ENCODE data around the gene TIMM50.
"Not testable (repeated sequence)": the region's sequence is repeated elsewhere in the genome, so short reads cannot be mapped to it uniquely, and the experiment has no call there.

Gene TIMM50

DNA sequence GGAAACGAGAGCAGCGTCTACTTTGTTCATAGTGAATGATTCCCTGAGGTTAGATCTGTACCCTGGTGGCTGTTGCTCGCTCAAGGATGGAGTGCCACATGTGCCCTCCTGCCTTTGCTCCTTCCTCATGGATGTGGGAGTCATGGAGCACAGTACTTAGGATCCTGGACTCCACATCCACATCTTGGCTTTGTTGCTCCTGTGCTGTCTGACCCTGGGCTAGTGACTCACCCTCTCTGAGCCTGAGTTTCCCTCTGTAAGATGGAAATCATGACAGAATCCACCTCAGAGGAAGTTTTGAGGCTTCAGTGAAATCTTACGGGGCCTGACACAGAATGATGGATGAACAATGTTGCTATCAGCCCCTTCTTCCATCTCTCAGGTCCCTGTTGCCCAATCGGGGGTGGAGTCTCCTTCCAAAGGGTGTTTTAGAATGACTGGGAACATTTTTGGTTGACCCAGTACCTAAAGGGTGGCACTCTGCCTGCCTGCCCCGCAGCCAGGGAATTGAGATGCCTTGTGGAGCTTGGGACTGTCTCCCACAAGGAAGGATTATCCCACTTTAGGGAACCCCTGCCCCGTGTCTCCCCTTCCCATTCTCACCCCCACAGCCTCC is 9.8 kb upstream of the TIMM50 start:
- no peak for DNase-seq

GRCh38 chr19:39471756-39472536 is 8.7 kb upstream of the TIMM50 start:
- DNase-seq: no peak

DNA sequence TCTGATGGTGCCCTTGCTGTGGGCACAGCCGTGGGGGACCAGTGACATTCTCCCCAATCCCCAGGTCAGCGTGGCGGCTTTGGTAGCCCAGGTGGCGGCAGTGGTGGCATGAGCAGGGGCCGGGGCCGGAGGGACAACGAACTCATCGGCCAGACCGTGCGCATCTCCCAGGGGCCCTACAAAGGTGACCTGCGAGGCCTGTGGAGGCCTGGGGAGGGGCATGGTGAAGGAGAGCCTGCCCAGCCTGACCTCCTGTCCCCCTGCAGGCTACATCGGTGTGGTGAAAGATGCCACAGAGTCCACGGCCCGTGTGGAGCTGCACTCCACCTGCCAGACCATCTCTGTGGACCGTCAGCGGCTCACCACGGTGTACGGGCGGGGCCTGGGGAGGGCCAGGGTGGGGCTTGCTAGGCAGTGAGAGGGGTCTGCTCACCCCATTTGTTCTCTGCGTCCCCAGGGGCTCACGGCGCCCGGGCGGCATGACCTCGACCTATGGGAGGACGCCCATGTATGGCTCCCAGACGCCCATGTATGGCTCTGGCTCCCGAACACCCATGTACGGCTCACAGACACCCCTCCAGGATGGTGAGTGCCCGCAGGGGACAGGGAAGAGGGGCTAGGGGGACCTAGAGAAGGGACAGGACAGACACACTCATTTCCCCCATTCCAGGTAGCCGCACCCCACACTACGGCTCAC is 7.7 kb upstream of the TIMM50 start:
- no peak for DNase-seq

DNA sequence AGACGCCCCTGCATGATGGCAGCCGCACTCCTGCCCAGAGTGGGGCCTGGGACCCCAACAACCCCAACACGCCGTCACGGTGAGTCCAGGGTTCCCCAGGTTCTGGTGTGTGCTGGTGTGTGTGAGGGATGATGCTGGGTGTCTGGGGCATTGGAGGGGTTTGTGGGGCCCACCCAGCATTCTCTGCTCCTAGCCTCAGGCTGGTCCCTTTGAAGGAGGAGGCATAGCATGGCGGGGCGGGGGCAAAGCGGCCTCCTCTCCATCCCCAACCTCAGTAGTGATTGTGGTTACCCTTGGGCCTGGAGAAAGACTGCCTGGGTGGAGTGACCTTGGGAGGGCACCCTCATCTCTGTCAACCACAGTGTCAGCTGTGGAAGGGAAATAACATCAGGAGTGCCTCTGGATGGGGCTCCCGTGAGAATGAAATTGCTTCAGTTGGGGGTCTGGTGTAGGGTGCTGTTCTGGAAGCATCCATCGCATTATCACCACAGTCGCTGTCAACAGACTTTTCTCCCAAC is 7.1 kb upstream of the TIMM50 start:
- DNase-seq: no peak

DNA sequence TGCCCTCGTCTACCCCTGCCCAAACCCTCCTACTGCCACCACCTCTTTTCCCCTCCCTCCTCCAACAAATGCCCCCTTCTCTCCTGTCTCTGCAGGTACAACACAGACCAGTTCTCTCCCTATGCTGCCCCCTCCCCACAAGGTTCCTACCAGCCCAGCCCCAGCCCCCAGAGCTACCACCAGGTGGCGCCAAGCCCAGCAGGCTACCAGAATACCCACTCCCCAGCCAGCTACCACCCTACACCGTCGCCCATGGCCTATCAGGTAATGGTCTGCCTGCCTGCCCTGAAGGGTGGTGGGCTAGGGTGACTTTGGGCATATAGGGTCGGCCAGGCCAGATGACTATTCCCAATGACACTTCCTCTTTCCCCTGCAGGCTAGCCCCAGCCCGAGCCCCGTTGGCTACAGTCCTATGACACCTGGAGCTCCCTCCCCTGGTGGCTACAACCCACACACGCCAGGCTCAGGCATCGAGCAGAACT is 6.5 kb upstream of the TIMM50 start:
- DNase-seq: no peak

DNA sequence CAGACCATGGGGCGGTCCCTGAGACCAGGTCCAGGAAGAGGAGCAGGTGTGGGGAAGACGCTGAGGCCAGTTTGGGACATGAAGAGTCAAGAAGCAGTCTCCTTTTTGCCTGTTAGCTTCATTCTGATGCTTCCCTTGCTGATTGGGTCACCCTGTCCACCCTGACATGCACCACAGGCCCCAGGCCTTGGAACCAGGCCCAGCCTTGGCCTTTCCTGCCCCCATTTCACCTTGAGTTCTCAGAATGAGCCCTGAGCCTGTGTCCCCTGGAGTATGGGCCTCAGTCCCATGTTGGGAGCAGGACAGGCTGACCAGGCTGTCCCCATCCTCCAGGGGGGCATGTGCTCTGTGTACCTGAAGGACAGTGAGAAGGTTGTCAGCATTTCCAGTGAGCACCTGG is 4.9 kb upstream of the TIMM50 start:
- DNase-seq: no peak

DNA sequence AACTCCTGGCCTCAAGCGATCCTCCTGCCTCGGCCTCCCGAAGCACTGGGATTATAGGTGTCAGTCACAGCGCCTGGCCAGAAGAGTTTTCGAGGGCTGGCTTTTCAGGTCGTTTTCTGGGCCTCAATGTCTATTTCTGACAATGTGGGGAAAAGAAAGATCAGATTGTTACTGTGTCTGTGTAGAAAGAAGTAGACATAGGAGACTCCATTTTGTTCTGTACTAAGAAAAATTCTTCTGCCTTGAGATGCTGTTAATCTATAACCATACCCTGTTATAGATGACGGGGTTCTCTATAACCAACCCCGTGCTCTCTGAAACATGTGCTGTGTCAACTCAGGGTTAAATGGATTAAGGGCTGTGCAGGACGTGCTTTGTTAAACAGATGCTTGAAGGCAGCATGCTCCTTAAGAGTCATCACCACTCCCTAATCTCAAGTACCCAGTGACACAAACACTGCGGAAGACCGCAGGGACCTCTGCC is 1.3 kb upstream of the TIMM50 start:
- DNase-seq: not testable (repeated sequence)

GRCh38 chr19:39479916-39480315 is 722 bp upstream of the TIMM50 start:
- no peak for DNase-seq

- DNase-seq: no peak
These were observed 549 bp downstream of the TIMM50 start for GRCh38 chr19:39481229-39481545.

GRCh38 chr19:39481676-39482075 is 1.0 kb downstream of the TIMM50 start:
- no peak for DNase-seq

DNA sequence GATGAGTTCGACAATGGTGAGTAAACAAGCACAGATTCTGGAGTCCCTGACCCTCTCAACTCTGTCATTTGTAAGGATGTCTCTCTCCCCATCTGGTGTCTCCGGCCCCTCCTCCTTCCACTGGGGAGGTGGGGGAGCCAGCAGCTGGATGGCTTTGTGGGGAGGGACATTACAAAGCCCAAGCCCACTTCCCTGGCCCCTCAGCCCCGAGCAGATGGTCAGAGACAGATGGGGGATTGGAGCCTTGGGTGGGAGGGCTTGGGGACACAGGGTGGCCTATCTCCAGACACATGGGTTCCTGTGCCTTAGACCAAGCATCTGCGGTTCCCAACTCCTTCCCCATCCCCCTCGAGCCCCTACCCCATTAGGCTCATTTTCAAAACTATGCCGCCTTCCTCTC is 2.5 kb downstream of the TIMM50 start:
- no peak for DNase-seq

GRCh38 chr19:39489756-39490155 is 9.1 kb downstream of the TIMM50 start:
- DNase-seq: no peak

GRCh38 chr19:39492225-39492624 is 11.6 kb downstream of the TIMM50 start:
- no peak for DNase-seq

- no peak for DNase-seq
These were observed 12.2 kb downstream of the TIMM50 start for GRCh38 chr19:39492788-39493187.

- DNase-seq: no peak
These were observed 14.0 kb downstream of the TIMM50 start for GRCh38 chr19:39494661-39495060.

DNA sequence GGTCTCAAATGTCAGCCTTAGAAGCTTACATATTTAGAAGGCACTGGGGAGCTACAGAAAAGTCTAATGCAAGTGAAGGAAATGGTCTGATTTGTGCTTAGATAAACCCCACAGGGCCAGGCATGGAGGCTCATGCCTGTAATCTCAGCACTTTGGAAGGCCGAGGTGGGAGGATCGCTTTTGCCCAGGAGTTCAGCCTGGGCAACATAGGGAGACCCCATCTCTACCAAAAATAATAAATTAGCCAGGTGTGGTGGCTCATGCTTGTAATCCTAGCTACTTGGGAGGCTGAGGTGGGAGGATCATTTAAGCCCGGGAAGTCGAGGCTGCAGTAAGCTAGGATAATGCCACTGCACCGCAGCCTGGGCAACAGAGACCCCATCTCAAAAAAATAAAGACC is 15.4 kb downstream of the TIMM50 start:
- DNase-seq: no peak

DNA sequence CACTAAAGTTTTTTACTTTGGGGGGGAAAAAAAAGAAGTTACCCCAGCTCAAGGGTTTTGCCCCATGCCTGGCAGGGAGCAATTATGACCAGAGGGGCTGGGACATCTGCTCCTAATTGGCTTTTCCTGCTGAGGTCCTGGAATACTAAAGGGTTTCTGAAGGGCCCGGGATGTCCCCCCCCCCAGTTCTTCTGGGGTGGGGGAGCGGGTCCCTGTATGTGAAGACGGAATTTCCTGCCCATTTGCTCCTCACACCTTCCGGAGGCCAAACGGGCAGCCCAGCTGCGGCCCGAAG is 17.0 kb downstream of the TIMM50 start:
- no peak for DNase-seq

- DNase-seq: no peak
These were observed 17.6 kb downstream of the TIMM50 start for GRCh38 chr19:39497996-39498797.

DNA sequence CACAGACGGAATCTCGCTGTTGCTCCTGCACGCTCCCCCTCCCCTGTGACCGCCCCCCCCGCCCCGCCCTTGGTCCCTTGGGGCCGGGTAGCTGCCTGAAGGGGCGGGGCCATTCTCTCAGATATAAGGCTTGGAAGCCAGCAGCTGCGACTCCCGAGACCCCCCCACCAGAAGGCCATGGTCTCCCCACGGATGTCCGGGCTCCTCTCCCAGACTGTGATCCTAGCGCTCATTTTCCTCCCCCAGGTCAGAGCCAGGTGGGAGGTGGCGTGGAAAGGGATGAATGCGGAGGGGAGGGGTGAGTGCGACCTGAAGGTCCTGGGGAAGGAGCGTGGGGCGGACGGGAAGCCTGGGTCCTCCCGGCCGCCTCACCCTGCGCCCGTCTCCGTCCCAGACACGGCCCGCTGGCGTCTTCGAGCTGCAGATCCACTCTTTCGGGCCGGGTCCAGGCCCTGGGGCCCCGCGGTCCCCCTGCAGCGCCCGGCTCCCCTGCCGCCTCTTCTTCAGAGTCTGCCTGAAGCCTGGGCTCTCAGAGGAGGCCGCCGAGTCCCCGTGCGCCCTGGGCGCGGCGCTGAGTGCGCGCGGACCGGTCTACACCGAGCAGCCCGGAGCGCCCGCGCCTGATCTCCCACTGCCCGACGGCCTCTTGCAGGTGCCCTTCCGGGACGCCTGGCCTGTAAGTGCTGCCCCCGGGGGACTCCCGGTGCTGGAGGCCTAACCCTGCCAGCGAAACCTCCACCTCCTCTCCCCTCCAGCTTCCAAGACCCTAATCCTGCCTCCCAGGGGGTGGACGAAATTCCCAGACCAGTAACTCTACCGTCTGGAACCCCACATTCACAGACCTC is 18.4 kb downstream of the TIMM50 start, which contains the start of gene DLL3:
DLL3 (plus strand) TSS at position 150 of the 845 bp plus-strand sequence; CDS start at position 178, 28 bp downstream.
- no peak for DNase-seq

- DNase-seq: no peak
These were observed 19.3 kb downstream of the TIMM50 start for GRCh38 chr19:39499932-39500331.

- no peak for DNase-seq
These were observed 19.9 kb downstream of the TIMM50 start for GRCh38 chr19:39500543-39500942.

- no peak for DNase-seq
These were observed 20.7 kb downstream of the TIMM50 start for GRCh38 chr19:39501340-39501739.

Data from kidney glomerular epithelial cell (primary cell).